NCI-H146 (cell line): ENCODE results near the gene RALGPS1.

Experiments used
- DNase-seq: peaks from one replicate; lab custom pipeline; 2025; lab: John Stamatoyannopoulos, UW

RALGPS1 gene

DNA sequence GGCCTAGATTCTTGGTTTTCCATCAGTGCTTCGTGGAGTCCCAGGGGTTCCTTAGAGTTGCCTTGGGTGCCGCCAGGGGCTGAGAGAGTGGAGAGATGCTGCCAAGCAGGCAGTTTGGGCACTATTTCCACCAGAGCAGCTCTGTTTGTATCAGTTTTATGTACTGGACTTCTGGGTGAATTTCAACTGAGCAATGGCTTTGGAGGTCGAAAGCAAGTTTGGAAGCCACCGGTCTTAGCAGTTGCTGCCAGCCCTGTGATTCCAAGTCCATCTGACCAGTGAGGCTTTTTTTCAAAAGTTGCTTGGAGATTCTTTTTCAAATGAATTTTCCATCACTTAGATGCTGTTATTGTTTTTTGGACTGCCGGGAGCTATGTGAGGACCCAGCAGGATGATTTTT, 139.4 kb downstream of the RALGPS1 start:
- DNase-seq: no peak

DNA sequence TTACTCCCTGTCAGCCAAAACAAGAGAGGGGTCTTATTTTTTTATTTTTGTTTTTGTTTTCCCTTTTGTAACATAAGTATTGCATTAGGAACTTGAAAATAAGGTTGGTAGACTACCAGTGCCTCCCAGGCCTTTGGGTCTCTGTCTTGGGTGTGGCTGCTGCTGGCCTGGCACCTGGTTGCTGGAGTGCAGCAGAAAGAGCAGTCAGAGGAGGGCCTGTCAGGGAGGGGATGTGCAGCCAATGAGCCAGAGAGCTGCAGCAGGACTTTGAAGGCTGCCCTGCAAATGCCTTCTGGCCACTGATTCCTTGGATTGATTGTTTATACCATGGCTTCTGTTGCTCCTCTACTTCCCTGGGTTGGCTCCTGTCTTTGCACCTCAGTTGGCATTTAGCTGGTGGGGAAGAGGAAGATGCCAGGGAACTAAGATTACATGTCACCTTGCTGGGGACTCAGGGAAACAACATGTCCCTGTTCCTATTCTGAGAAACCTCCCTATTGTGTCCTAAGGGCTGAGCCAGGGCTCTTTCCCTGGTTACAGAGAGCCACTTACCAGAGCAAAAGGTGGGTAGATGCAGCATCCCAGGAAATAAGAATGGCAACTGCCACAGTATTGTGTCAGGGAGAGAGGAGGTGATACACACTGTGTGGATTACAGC, 141.3 kb downstream of the RALGPS1 start:
- no peak for DNase-seq

DNA sequence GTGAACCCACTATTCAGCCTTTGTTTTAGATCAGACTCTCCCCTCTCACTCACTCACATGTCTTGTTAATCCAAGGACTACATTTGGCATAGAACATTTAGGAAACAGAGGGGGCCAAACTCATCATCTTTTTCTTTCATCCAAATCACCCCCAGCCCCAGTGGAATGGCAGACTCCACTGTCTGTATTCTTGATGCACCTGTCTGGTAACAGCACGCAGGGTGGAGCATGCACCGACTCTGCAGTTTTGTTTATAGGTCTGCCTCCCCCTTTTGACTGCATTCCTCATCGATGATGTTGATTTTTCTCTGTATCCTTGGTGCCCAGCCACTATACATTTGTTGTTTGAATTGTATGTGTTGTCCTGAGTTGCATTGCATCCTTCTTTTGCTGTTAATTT, 141.9 kb downstream of the RALGPS1 start:
- no peak for DNase-seq

DNA sequence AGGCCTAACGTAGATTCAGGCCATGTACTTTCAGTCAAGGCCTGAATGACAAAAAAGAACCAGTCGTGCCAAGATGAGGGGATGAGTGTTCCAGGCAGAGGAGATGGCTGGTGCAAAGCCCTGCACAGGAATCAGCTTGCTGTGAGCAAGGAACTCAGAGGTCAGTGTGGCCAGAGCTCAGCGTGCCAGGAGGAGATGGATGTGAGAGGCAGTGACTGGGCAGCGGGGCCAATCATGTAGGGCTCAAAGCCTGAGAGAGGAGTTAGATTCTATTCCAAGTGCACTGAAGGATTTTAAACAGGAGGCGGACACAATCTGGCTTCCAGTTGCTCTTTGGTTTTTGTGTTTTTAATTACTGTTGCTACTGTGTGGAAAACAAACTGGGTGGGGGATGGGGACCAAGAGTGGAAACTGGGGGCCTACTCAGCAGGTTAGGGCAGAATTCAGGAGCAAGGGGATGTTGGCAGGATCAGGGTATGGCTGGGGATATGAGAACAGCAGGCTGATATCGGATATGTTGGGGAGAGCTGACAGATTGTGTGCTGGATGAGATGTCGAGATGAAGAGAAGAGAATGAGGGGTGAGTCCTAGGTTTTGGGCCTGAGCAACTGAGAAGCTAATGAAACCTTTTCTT, 143.5 kb downstream of the RALGPS1 start:
- DNase-seq: no peak

DNA sequence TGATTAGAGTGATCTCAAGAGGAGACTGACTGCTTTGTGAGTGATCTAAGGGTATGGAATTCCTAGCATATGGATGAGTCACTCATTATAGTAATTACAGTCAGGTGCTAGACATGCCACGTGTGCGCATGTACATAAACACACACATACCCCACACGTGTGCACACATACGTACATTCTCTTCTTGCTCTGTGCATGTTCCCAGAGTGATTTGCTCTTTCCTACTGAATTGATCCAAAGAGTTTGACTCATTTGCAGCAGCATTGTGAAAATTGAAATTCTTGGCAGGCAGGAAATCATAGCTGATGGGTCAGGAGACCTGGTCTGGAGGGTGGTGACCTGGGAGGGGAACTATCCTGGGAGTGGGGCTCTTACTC, 144.1 kb downstream of the RALGPS1 start:
- no peak for DNase-seq

DNA sequence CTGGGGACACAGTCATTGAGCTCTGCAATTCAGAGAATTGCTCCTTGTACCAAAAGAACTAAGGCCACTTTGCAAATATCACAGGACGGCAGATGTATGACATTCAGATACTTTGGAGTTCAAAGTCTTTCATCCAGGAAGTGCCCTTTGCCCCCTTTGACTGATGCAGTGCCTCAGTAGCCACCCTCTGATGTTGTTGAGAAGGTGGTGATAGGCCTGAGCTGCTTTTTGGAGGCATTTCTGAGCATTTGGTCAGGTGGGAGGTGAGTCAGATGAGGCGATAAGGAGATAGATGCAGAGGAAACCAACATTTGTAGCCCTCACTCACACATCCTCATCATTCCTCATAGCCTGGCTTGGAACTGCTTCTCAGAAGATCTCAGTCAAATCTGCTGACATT, 144.4 kb downstream of the RALGPS1 start:
- no peak for DNase-seq

DNA sequence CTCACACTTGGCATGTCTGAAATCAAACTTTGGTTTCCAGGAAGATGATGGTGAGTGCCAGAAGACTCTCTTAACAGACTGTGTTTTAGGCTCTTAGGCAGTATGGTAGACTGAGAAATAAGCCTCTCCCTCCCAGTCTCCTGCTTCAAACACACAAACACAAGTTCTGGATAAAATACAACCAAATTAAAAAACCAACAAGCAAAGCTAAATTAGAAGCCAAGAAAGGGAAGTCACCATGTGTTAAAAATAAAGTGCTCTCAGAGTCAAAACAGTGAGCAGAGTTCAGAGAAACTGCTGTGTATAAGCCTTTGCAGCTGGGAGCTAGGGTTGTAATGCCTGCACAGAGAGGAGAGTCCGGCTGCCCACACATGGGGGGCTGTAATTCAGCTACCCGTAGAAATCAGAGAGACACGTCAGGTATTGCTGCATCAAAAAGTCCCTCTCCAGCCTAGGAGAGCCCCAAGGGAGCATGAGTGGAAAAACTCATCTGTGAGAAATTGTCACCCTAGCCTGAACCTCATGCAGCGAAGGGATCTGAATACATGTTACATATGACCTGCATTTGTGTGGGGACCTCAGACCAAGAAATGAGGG, 145.3 kb downstream of the RALGPS1 start:
- DNase-seq: no peak

DNA sequence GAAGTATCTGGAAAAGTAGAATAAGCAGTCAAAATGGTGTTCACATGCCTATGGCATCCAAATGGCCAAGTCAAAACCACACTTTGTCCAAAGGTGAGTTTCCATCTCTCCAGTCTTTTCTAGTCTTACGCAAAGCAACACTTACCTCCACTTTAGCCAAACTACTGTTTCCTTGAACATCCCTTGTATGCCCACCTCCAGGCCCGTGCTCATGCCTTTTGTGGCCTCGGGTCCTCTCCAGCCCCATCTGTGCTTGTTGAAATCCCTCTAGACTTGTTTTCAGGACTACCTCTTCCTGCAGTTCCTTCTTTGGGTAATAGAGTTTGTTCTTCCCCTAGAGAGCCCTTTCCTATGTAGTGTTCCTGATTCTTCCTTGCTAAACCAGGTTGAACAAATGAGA, 146.8 kb downstream of the RALGPS1 start:
- DNase-seq: no peak

DNA sequence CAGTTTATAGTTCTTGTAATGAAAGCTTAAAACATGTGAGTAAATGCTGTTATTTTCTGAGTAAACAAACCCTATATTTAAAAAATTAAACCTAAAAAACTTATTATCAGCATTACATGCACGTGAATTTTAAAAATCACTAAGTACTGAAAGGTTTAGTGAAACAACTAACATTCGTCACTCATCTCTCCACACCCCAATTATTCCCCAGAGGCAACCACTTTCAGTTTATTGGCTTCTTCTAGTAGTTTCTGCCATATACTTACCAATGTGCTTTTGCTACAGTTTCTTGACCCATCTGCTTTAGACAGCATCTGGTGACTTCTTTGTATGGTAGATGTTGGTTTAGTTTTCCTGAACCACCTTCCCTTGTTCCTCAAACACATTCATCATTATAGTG, 149.8 kb downstream of the RALGPS1 start:
- no peak for DNase-seq

DNA sequence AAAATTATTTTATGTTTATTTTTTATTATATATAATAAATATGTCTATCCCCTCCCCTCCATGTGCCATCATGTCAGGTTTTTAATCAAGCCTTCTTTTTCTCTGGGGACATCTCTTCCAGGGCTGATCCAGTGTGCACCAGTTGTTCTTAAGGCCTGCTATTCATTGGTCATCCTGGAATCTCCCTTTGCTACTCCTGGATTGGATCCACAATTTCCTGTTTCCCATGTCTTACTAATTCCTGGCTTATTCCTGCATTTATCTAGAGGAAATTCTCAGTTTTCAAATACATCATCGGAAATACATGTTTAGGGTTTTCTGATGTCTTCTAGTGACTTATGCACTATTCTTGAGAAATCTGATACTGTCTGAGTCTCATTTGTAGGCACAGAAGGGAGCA, 151.0 kb downstream of the RALGPS1 start:
- no peak for DNase-seq

DNA sequence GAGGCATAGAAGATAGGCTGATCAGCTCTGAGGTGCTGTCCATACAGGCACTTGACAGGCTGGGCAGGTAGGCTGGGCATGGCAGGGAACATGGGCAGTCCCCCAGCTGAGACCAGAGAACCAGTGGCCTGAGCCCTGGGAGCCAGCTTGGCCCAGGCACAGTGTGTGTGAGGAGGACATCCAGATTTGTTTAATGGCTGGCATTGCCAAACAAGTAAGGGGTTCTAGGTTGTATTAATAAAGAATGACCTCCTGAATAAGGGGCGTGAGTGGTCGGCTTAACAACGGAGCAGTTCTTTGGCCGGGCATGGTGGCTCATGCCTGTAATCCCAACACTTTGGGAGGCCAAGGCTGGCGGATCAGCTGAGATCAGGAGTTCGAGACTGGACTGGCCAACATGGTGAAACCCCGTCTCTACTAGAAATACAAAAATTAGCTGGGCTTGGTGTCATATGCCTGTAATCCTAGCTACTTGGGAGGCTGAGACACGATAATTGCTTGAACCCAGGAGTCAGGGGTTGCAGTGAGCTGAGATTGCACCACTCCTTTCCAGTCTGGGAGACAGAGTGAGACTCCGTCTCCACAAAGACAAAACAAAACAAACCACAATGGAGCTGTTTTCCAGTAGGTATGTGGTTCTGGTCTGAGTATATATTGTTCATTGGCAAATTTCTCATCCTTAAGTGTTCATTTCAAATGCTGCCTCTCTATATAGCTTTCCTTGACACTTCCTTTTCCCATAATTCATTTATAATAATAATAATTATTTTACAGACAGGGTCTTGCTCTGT, 151.7 kb downstream of the RALGPS1 start:
- DNase-seq: no peak

DNA sequence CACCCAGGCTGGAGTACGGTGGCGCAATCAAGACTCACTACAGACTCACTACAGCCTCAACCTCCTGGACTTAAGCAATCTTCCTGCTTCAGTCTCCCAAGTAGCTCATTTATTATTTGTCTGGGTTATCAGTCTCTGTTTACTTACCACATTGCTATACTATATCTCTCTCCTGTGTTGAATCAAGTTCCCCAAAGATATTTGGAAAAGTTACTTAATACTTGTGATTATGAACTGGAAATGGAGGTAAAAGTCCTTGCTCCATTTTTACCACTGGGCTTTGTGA, 152.2 kb downstream of the RALGPS1 start:
- no peak for DNase-seq

DNA sequence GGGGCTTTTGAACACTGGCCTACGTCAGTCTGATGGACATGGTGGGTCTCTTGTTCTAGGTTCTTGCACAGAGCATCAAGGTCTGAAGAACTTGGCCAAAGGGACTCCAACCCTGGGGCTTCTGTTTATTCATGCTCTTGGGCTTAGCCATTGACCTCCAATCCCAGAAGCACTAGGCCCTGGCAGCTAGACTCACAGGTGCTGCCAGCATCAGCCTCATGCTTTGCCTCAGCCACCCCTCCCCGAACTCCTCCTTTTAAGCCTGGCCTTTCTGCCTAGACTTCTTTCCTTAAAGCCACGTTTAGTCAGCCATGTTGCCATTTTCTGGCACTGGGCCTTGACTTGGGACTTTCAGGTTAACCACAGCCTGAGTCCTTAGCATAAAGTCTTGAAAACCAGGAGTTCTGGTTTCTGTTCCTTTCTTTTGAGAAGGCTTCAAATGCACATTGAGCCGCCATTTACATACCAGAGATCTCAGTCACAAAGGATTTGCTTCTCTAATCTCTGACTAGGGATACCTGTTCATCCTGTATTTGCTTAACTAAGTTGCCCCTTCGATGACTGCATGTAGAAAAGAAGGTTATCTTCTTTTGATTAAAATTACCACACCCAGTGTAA, 153.1 kb downstream of the RALGPS1 start:
- DNase-seq: no peak

DNA sequence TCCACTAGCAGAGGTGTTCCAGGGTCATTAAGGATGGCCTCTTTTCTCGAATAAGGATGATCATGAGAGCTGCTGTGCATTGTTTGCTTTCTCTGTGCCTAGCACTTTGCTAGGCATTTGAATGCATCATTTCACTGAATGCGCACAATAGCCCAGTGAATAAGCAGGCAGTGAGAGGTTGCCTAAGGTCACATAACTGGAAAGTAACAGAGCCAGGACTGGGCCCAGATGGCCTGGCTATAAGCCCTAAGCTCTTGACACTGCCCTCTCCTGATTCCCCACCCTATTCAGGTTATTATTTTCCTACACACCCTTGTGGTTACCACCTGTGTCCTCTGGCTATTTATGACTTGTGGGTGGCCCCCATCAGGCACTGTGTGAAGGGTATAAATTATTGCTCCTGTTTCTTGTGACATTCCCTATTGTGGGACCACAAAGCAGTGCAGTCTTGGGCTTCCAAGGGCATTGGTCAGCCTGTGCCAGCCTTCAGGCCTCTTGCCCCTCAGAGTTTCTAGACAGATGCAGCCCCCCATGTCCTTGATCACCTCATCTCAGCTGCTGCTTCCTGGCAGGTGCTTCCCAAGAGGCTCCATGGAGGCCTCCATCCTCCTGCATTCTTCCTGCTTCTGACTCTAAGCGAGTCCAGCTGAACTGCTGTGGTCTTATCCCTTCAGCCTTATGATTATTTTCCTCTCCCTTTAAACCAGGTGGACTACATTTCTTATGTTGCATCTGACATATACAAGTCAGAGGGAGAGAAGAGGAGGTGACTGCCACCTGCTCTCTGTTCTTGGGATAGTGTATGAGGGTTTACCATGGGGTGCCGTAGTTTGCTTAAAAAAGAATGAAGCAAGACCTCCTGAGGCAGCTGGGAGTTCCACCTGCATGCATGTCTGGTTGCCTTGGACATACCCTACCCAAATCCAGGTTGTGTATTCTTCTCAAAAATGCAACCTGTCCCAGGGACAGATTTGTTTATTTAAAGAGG, 160.3 kb downstream of the RALGPS1 start:
- DNase-seq: peak; percentile 64

DNA sequence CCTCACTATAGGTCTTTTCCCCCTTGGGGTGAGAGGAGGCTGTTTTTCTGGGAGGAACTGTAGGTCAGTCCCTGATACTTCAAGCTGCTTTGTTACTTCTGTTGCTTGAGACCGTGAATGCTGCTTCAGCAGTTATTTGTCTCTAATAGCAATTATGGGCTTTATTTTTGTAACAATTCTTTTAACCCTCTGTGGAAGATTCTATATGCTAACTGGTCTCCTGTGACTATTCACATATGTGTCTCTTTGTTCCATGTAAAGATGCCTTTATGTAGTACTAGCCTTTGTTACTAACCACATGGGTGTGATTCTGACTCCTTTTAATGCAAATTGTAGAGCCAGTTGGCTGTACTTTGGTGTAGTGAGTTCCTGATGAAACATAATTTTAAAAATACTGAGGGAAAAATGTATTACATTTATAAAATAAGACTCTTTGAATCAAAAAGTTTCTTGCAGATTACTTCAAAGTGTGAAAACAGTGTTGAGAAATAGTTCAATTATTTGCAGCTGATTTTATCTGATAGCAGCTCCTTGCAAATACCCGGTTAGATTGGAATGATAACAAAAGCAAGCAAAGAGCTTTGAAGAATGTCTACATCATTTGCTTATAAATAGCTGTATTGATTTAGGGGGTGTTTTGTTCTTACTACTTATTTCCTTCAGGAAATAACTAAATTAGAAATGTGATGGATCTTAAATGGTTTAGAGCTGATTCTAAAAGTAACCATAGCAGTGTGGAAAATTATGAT, 161.2 kb downstream of the RALGPS1 start:
- no peak for DNase-seq

DNA sequence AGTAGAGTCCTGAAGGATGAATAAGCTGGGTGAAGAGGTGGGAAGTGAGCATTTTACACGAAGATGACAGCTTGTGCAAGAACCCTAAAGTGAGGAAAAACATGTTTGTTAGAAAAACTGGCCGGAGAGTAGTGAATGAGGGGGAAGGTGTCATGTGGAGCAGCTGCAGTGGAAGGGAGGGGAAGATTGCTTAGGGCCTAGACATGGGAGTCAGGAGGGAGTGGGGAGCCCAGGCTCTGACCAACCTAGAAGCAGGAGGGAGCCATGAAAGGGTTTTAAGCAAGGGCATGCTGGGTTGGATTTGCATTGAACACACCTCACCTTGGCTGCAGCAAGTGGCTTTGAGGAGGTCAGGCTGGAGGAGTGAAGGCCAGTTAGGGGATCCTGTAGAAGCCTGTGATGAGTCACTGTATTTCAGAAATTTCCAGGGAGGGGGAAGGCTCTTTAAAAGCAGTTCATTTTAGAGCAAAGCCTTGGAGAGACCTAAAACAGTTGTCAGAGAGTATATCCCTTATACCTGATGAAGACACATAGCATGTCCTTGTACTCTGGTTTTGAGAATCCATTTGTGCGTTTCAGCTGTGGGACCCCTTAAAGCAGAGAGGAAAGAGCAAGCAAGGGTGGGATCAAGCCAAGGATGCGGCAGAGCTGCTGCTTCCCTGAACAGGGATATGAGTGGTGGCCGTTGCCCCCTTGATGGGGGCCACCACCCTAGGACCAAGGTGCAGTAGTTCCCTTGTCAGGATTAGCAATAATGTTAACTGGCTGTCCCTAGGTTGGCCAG, 162.5 kb downstream of the RALGPS1 start:
- DNase-seq: no peak

DNA sequence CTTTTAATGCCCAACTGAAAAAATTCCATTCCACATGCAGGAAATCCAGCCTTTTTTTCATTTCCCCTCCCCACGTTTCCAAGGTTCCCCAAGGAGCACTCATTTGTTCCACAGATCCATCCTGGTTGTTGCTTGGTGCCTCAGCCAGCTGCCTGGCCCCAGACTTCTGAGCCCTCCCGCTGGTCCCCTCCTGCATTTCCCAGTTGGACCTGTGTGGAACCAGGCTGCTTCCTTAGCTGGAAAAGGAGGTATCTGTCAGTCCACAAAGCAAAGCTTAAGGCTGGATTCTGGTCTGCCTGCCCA, 163.0 kb downstream of the RALGPS1 start:
- DNase-seq: no peak

DNA sequence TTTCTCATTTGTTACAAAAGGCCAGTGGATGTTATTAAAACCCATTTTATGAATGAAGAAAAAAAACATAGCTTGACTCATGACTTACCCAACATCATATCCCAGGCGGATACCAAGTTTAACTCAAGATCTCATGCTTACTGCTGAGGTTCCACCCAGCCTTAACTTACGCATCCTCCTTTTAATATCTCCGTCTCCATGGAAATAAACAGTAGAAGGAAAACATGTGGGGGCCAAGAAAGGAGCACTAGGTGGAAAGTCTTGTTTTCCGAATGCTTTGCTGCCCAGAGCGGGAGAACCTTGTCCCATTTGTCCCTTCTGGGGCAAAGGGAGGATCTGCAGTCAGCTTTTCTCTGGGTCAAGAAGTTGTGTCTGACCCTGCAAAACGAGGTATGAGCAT, 163.8 kb downstream of the RALGPS1 start:
- DNase-seq: no peak

DNA sequence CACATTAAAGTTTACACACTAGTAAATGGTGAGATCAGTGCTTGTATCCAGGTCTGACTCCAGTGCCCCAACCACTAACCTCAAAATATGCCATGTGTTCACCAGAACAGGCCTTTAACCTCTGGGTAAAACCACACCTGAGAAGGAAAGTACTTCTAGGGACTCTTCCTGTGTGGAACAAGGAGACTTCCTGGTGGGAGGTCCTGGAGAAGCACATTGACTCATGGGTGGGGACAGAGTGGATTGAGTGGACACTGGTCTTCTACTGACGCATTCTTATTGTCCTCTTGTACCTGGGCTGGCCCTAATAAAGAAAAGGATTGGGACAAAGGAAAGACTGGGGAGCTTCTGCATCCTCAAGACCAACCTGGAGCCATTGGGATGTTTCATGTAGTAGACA, 164.4 kb downstream of the RALGPS1 start:
- no peak for DNase-seq

DNA sequence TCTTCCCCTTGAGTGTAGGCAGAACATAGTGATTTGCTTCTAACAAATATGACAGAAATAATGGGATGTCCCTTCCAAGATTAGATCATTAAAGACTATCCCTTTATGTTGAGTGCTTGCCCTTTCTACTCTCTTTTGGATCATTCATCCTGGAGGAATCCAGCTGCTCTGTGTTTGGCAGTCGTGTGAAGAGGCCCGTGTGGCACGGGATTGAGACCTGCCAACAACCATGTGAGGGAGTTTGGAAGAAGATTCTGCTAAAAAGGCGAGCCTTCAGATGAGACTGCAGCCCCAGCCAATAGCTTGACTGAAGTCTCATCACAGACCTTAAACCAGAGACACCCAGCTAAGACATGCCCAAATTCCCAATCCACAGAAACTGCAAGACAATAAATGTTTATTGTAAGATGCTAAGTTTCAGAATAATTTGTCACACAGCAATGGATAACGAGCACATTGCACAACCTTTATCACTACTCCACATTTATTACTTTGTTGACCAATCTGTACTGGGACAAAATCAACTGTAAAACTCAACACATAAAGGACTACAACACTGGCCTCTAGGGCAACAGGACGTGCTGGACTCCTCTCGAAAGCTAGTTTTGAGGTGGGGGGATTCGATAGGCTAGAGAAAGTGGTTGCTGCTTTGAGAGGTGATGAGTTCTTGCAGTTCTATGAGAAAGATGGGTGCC, 165.0 kb downstream of the RALGPS1 start:
- DNase-seq: no peak
